Panc1 (cell line): ENCODE results near the gene FUT7. TPM values are rescaled to one million over a fixed set of nuclear protein-coding genes. Genes with fewer than 3 reads are reported as not detected.

Source experiments
- ATAC-seq: fragments of 200-7000 bp; cut with Tn5 transposase; 2 replicates; pipeline ENCODE4 v1.9.1; 2020; ENCODE audit warnings: mild to moderate bottlenecking, moderate library complexity
- BruUV-seq: library from RNA; stranded (reverse); fragments of 400-500 nt; replicated peaks from 2 replicates; lab custom pipeline; 2021; lab: Mats Ljungman, UMichigan
- CTCF ChIA-PET: fragments of 300-600 bp; sonication (Branson Sonifier 250); formaldehyde crosslinking; loops from one replicate; lab custom pipeline; 2022; ENCODE audit warnings: antibody characterized with exemption; lab: Charles Lee
- POLR2A ChIA-PET: fragments of 300-600 bp; sonication (Branson Sonifier 250); formaldehyde crosslinking; loops from one replicate; lab custom pipeline; 2022; ENCODE audit warnings: antibody characterized with exemption; lab: Charles Lee
- DNase-seq: peaks from one replicate; pipeline ENCODE4 v3.0.0-alpha.2; 2010; ENCODE audit warnings: low read depth, low spot score
- H3K27ac ChIP-seq: 2 replicates; pipeline ENCODE4 v1.5.1; 2011; ENCODE audit warnings: mild to moderate bottlenecking, low read length, inconsistent platforms
- H3K27me3 ChIP-seq: fragments of 200-500 bp; sonication (Bioruptor generic); 2 replicates; pipeline ENCODE4 v1.6.0; 2014; ENCODE audit warnings: low read length, inconsistent platforms; ENCODE audit not compliant: control insufficient read depth, insufficient read depth
- H3K36me3 ChIP-seq: fragments of 200-500 bp; sonication (Bioruptor generic); 2 replicates; pipeline ENCODE4 v1.5.1; 2014; ENCODE audit warnings: inconsistent platforms, mild to moderate bottlenecking, low read length, moderate library complexity; ENCODE audit not compliant: control insufficient read depth, insufficient read depth
- H3K4me1 ChIP-seq: 2 replicates; pipeline ENCODE4 v1.5.1; 2011; ENCODE audit warnings: inconsistent platforms, mild to moderate bottlenecking, low read length, moderate library complexity; ENCODE audit not compliant: control insufficient read depth, insufficient read depth
- H3K4me3 ChIP-seq, 2 experiments: 2 replicates each; pipeline ENCODE4 v1.5.1; 2011 to 2012; ENCODE audit warnings: low read depth in 2 of 2, low read length in 2 of 2, mild to moderate bottlenecking in 2 of 2, inconsistent platforms in 1 of 2, moderate library complexity in 1 of 2
- H3K9me3 ChIP-seq: fragments of 200-500 bp; sonication (Bioruptor generic); 2 replicates; pipeline ENCODE4 v1.5.1; 2014; ENCODE audit warnings: low read depth, mild to moderate bottlenecking, inconsistent platforms, low read length, moderate library complexity; ENCODE audit not compliant: control insufficient read depth, insufficient read depth
- CTCF ChIP-seq: fragments of 450-650 bp; IDR thresholded peaks from 2 replicates; pipeline ENCODE4 v1.5.1; 2017; ENCODE audit warnings: mild to moderate bottlenecking
- POLR2AphosphoS5 ChIP-seq: IDR thresholded peaks from 2 replicates; pipeline ENCODE4 v1.6.1; 2012; ENCODE audit warnings: mild to moderate bottlenecking, low read depth, low read length, moderate library complexity
- REST ChIP-seq, 2 experiments: IDR thresholded peaks; 2 replicates each; pipeline ENCODE4 v1.6.1; 2011 to 2012; ENCODE audit warnings: low read depth in 2 of 2, control low read depth in 1 of 2, low read length in 1 of 2, mild to moderate bottlenecking in 1 of 2, moderate library complexity in 1 of 2; ENCODE audit not compliant: insufficient read depth in 1 of 2
- SIN3A ChIP-seq: IDR thresholded peaks from 2 replicates; pipeline ENCODE4 v1.6.1; 2012; ENCODE audit warnings: low read depth, mild to moderate bottlenecking, low read length, moderate library complexity, borderline replicate concordance; ENCODE audit not compliant: insufficient read depth
- TCF7L2 ChIP-seq: IDR thresholded peaks from 2 replicates; pipeline ENCODE4 v1.6.1; 2011; ENCODE audit warnings: mild to moderate bottlenecking, low read depth, low read length, inconsistent platforms
- in situ Hi-C: cut with HindIII; loops from 2 replicates; pipeline ENCODE4 v1.10.0; 2016; ENCODE audit warnings: low sequenced_read_pairs, low pct_unique_long_range_greater_than_20kb
- intact Hi-C: fragments of 100-400 bp; cut with micrococcal nuclease; formaldehyde crosslinking; loops from one replicate; pipeline ENCODE4 v1.10.0; 2022; ENCODE audit not compliant: unreplicated experiment
- total RNA-seq: library from RNA; stranded (reverse); gene quantifications from one replicate; pipeline ENCODE4 v1.2.1, GENCODE V29; 2021; ENCODE audit not compliant: unreplicated experiment

FUT7 gene
- total RNA-seq, 1 experiment from 2014 or later: not detected

GRCh38 chr9:137074657-137075274 is 42.9 kb upstream of the FUT7 start:
- no TSS peak for BruUV-seq
- Histone ChIP-seq H3K9me3 (no peaks in the 10 kb centered on the region), H3K27me3 (no peaks in the 10 kb centered on the region), H3K4me3 (no peak overlapping the region), H3K36me3 (no peaks in the 10 kb centered on the region; the same call in 1 of the 2 replicates), H3K27ac (no peak overlapping the region), H3K4me1 (no peaks in the 10 kb centered on the region)
- ATAC-seq: no peak
- DNase-seq: no peak
- ChIA-PET CTCF (no interaction called here), POLR2A (no interaction called here)
- TF ChIP-seq POLR2AphosphoS5 (no peak), TCF7L2 (no peak), CTCF (no peak), REST (IDR thresholded peaks at IDR 0.05; ENCODE audit: insufficient read depth in 1 of 2, low read depth in 2 of 2, low read length in 1 of 2) (no peak), SIN3A (no peak)
- intact Hi-C loops: no loop called here
- in situ Hi-C loops: no loop called here

GRCh38 chr9:137073992-137074399 is 42.1 kb upstream of the FUT7 start:
- intact Hi-C loops (no loop called here), in situ Hi-C loops (no loop called here)
- DNase-seq (no peak), ATAC-seq (no peak)
- ChIA-PET CTCF (no interaction called here), POLR2A (no interaction called here)
- H3K27me3 ChIP-seq: no peaks in the 10 kb centered on the region
- no TSS peak for BruUV-seq
- H3K27ac ChIP-seq: no peak overlapping the region
- H3K4me1 ChIP-seq: no peaks in the 10 kb centered on the region; the same call in 1 of the 2 replicates
- H3K36me3 ChIP-seq: no peaks in the 10 kb centered on the region; the same call in 1 of the 2 replicates
- H3K9me3 ChIP-seq: no peaks in the 10 kb centered on the region
- TF ChIP-seq POLR2AphosphoS5 (no peak), REST (IDR thresholded peaks at IDR 0.05; ENCODE audit: insufficient read depth in 1 of 2, low read depth in 2 of 2, low read length in 1 of 2) (no peak), CTCF (no peak), TCF7L2 (no peak), SIN3A (no peak)
- H3K4me3 ChIP-seq: no peak overlapping the region
